ENCODE measurements around the gene NPBWR2.
A peak's percentile ranks its signal among the peaks of the same experiment; 100 is the strongest.

NPBWR2 gene

DNA sequence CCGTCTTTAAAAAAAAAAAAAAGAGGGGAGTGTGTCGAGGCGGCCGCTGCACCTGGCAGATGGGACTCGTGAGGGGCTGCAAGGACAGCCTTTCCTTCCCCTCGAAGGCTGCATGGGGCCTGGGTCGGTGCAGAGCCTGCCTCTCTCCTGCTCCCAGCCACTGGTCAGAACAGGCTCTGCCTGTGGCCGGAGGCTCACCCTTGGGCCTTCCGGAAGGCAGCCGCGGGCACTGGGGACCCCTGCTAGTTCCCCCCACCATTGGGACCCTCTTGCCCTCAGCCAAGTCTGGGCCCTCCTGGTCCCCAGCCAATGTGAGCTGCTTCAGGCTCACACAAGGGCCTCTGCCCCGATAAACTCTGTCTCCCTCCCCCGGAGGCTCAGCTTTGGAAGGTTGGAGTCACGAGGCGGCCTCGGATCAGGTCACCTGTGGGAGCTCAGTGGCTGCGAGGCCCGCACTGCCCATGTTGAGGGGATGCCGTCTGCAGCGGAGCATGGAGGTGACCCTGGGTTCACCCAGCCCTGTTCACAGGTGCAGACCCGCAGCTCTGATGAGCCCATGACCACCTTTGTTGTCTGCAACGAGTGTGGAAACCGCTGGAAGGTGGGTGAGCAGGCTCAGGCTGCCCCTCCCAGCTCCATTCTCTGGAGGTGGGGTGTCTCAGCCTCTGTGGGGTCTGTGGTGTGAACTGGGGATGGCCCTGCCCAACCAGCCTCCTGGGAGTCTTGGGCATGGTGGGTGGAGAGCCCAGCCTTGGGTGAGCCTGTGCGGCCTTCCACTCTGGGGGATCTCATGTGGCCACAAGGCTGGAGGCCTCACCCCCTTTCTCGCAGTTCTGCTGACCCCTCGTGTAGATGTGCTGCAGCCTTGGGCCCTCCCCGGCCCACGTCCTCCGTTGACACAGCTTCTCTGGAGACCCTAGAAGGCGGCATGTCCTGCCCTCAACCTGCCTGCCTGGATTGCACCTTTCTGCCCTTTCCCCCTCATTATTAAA, 35.7 kb downstream of the NPBWR2 start:
- no peak for DNase-seq (ENCODE audit: low read depth)

DNA sequence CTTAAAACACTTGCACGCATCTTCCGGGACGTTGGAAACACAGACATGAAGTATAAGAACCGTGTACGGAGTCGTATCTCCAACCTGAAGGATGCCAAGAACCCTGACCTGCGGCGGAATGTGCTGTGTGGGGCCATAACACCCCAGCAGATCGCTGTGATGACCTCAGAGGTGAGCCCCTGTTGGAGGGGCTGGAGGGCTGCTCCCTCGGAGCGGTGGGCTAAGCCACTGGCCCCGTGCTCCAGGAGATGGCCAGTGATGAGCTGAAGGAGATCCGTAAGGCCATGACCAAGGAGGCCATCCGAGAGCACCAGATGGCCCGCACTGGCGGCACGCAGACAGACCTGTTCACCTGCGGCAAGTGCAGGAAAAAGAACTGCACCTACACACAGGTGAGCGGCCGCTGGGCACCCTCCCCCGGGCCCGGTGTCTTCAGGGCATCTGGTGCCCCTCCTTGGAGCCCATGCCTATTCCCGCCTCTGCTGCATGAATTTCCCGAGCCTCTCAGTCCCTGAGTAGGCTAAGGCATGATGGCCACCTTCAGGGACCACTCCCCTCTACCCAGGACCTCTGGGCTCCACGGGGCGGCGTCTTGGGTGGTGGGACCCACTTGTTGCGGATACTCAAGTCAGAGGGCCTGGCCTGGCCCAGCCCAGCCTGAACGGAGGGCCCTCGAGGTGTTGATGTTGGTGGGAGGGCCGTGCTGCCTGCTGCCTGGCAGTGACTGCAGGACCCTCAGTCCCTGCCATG, 36.9 kb downstream of the NPBWR2 start:
- DNase-seq (ENCODE audit: low read depth) = no peak

- no peak for DNase-seq (ENCODE audit: low read depth)
Observed at GRCh38 chr20:64069614-64070243, 37.6 kb downstream of the NPBWR2 start.

GRCh38 chr20:64069209-64069613, 38.2 kb downstream of the NPBWR2 start:
- DNase-seq (ENCODE audit: low read depth) = no peak

DNA sequence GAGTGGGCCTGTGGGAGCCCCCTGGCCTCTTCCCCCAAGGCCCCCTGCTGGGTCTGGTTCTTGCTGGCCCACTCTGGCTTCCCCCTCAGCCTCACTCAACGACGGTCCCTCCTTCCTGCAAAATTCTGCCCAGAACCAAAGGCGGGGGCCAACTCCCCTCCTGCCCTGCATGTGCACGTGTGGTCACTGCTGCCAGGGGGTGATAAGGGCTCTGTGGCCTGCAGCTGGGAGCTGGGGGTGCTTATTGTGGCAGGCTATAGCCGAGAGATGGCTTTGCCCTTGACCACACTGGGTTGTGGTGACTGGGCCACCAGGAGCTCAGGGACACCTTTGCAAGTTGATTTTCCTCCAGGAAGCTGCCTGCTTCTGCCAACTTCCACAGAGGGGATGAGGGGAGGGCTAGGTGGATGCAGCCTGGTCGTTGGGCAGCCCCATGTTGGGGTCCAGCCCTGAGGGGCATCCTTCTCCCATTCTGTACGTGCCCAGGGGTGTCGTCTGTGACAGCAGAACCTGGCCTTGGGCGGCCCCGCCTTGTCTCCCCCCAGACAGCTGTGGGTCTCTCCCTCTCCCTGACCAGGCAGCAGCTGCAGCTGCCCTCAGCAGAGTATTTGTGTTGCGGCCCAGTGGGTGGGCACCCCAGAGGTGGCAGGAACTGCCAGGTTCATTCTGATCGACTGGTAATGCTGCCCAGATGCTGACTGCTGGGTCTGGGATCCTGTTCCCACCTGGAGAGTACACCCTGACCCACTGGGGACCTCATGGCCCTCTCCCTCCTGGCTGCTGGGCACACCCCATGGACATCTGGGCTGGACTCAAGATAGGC, 38.8 kb downstream of the NPBWR2 start:
- no peak for DNase-seq (ENCODE audit: low read depth)

DNA sequence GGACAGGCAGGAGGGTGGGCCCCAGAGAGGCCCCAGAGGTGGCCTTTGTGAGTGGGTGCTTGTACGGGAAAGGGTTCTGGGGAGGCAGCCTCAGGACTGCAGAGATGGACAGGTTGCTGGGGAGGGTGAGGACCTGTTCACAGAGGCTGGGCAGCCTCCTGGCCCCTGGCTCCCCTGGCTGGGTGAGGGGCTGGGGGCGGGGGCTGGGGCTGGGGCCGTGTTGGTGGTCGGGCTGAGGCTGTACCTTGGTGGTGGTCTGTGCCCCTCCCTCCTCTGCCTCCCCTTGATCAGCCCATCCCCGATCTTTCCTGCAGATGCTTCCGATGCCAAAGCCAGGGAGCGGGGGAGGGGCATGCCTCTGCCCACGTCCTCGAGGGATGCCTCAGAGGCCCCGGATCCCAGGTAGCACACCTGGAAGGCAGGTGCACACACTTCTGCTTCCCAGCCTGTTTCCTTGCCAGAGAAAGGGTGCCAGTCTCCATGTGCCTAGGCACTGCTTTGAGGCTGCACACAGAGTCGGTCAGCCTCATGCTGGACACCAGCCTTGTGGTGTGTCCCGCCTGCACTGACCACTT, 39.5 kb downstream of the NPBWR2 start:
- no peak for DNase-seq (ENCODE audit: low read depth)

GRCh38 chr20:64067005-64067632, 40.2 kb downstream of the NPBWR2 start:
- no peak for DNase-seq (ENCODE audit: low read depth)

- peak; percentile 87 for DNase-seq (ENCODE audit: low read depth)
Observed at GRCh38 chr20:64065974-64066343, 41.4 kb downstream of the NPBWR2 start.

GRCh38 chr20:64065062-64065973, 42.0 kb downstream of the NPBWR2 start:
- DNase-seq (ENCODE audit: low read depth) = no peak

DNA sequence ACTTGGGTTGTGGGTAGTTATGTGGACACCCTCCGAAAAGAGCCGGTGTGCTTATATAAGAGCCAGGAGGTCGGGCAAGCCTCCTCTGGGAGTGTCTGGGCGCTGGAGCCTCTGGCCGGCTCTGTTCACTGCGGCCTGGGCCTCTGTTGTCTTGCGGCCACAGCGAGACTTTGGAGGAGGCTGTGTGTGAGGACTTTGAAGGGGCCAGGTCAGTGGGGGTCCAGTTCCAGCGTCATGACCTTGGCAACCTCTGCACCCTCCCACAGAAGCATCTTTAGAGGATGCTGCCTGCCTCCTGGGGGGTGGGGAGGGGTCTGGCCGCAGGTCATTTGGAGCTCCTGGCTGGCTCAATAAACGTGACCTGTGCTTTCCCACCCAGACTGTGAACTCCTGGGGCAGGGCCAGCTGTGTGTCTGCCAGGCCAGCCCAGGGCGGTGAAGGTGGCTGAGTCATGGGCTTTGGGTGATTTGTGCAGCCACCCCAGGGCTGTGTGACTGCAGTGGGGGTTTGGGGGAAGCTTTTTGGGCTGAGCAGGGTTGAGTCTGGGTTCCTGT, 43.1 kb downstream of the NPBWR2 start:
- no peak for DNase-seq (ENCODE audit: low read depth)

DNA sequence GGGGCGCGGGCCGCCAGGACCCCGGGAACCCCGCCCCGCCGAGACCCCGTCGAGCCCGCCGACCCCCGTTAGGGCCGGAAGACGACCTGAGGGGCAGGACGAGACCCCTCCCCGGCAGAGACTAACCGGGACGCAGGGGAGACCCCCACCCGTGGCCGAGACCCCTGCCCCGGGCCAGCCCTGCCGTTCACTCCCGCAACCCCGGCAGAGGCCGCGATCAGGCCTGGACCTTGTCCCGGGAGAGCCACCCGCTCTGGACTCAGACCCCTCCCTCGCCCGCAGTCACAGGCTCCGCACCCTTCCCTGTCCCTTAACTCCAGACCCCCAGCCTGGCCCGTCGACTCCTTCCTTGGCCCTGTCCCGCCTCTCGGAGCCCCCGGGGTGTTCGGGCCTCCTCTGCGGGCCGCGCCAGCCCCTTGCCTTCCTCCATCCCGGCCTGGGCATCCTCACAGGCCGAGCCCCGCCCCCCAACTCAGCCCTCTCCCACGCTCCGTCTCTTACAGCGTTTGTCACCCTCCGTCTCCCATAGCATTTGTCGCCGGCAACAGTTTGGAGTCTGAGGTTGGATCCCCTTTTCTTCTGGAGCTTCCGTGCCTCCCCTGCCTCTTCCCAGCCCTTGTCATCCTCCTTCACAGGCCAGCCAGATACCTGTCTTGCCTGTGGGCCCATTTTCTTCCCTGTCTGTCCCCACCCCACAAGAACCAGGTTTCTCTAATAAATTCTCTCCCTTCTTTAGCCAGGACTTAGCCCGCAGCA, 43.8 kb downstream of the NPBWR2 start:
- DNase-seq (ENCODE audit: low read depth) = no peak

DNA sequence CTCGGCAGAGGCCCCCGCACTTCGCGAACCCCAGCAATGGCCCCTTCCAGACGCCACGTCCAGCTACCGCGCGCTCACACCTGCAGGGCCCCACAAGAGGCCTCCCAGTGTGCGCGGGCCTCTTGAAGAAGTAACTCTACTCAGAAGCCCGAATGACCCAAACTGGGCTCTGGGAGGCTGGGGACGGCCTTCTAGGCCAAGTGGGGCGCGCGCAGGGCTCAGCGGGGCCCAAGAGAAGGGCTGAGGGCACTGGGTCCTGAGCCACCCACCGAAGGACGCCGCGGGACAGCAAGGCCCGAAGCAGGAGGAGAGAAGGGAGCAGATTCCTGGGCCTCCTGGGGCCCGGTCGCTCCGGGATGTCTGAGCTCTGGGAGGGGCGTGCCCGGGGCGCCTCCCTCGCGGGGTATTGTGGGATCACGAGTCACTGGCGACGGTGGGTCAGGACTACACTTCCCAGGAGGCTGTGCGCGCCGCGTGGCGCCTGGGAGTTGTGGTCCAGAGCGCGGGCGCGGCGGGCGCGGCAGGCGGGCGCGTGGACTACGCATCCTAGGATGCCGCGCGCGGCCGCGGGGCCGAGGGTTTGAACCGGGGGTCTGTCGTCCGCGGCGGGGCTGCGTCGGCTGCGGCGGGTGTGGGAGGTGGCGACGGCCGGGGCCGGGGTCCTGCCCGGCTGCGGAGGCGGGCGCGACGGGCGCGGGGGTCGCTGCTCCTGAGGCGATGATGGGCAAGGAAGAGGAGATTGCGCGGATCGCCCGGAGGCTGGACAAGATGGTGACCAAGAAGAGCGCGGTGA, 44.6 kb downstream of the NPBWR2 start, which contains the start of gene TCEA2:
Gene TCEA2, plus strand, starts transcription at position 603 of the 793 bp plus-strand sequence. Its CDS starts 115 bp downstream, at position 718.
- peak; percentile 94 for DNase-seq (ENCODE audit: low read depth)

- DNase-seq (ENCODE audit: low read depth) = no peak
Observed at GRCh38 chr20:64062276-64062595, 45.1 kb downstream of the NPBWR2 start.

DNA sequence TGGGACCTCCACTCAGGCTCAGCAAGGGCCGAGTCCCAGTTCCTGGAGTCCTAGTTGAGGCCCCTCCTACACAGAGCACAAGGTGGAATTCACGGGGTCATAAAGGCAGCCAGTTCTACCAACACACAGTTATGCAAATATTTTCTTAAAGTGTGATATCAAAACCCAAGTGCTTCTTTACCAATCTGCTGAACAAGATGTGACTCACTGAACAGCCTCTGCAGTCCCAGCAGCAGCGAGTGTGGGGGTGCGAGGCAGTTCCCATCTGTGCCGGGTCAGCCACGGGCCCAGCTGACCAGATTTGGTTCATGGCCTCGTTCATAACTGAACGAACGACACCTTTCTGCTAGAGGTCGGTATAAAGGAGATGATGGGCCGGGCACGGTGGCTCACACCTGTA, 48.8 kb downstream of the NPBWR2 start:
- DNase-seq (ENCODE audit: low read depth) = no peak

DNA sequence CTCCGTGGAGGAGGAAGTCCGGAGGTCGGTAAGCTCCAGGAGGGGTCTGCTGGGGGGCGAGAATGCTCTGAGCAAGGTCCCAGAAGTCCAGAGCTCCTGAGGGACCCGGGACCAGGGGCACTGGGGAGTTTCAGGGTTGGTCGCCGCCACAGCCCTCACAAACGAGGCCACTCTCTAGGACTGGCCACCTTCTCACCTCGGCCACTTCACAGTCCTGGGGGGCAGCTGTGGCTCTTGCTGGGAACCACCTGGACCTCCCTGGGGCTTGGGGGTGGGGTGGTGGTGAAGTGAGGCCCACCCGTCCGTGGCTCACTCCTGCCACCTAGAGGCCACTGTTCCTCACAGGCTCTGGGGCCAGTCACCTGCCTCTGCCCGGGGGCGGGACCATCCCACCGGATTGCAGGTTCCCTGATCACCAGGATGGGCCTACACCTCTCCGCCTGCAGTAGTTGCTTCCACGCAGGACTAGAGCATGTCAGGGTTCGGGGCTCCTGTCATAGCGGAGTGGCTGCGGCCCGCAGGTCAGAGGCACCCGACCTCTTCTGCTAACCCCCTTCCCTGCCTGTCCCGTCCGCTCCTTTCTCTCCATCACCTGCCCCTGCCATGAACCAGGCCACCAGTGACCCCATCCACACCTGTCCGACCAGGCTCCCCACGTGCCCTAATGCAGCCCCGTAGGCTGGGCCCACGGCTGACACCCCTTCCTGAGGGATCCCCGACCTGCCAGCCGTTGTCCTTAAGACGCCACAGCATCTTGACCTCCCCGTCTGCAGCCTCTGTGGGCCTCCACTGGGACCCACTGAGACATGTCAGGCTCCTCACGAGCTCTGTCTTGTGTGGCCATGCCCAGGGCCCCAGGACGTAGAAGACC, 49.5 kb downstream of the NPBWR2 start:
- peak; percentile 43 for DNase-seq (ENCODE audit: low read depth)

DNA sequence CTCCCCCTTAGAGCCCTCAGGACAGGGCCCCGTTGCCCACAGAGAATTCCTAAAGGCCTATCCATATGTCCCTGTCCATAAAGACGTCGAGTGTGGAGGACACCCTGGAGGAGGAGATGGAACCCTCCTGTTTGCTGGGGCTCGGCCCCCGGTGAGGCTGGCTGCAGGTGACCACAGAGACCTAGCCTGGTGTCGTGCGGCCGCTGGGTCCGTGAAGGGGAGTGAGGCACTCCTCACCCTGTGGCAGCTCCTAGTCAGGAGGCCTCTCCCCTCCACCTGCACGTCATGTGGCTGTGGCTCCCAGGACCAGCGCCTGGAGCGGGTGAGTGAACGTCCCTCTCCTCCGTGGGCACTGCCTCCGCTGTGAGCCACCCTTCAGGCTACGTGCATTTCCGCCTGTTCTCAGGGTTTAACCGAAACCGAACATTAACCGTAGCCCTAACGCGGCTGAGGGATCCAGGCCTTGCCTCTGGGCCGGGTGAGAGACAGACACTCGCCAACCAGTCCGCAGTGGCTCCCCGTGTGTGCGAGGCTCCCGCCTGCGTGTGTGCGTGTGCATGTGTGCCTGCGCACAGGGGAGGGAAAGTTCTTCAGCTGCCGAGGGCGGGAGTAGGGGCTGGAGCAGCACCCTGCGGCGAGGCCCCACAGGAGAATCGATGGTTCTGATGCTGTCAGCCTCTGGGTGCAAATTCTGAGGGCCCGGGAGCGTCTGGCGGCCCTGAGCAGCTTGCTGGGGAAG, 50.3 kb downstream of the NPBWR2 start:
- no peak for DNase-seq (ENCODE audit: low read depth)

GRCh38 chr20:64056639-64056888, 50.8 kb downstream of the NPBWR2 start:
- no peak for DNase-seq (ENCODE audit: low read depth)
